Naive thymus-derived CD4-positive, alpha-beta T cell (primary cell): ENCODE data around the gene PGM3. TPM values are rescaled to one million over a fixed set of nuclear protein-coding genes. Genes with fewer than 3 reads are reported as not detected.
"Not testable (repeated sequence)": the region's sequence is repeated elsewhere in the genome, so short reads cannot be mapped to it uniquely, and the experiment has no call there.

ENCODE experiments used
- ATAC-seq: fragments of 150-1000 bp; cut with Tn5 transposase; 2 replicates; pipeline ENCODE4 v1.10.0; 2021; ENCODE audit warnings: mild to moderate bottlenecking, moderate library complexity
- CTCF ChIA-PET: fragments of 350-600 bp; sonication (Branson Sonifier 250); formaldehyde crosslinking; loops from one replicate; lab custom pipeline; 2021; ENCODE audit warnings: antibody characterized with exemption; lab: Charles Lee
- POLR2A ChIA-PET: fragments of 350-600 bp; sonication (Branson Sonifier 250); formaldehyde crosslinking; loops from one replicate; lab custom pipeline; 2021; ENCODE audit warnings: antibody characterized with exemption, inconsistent platforms; lab: Charles Lee
- DNase-seq, 9 donors: peaks; one replicate each; pipeline versions ENCODE4 v3.0.0 to v3.0.0-alpha.2; 2020 to 2022; ENCODE audit warnings: mixed read lengths in 1 of 9
- H3K27ac ChIP-seq: one replicate; pipeline ENCODE4 v1.7.0; 2013; ENCODE audit warnings: mild to moderate bottlenecking, low read depth, low read length, moderate library complexity
- H3K27me3 ChIP-seq, 2 donors: one replicate each; pipeline ENCODE4 v1.7.0; 2013; ENCODE audit warnings: low read length in 2 of 2, mild to moderate bottlenecking in 2 of 2, moderate library complexity in 2 of 2; ENCODE audit not compliant: control insufficient read depth in 2 of 2, insufficient read depth in 2 of 2
- H3K36me3 ChIP-seq, 3 experiments: 1 replicate in 2 of 3; 2 replicates in 1 of 3; pipeline ENCODE4 v1.7.0; 2013; ENCODE audit warnings: low read length in 3 of 3, mild to moderate bottlenecking in 3 of 3, moderate library complexity in 1 of 3; ENCODE audit not compliant: insufficient read depth in 3 of 3, control insufficient read depth in 2 of 3
- H3K4me1 ChIP-seq, 2 donors: one replicate each; pipeline ENCODE4 v1.7.0; 2013; ENCODE audit warnings: low read length in 2 of 2, mild to moderate bottlenecking in 2 of 2, moderate library complexity in 1 of 2; ENCODE audit not compliant: control insufficient read depth in 2 of 2, insufficient read depth in 2 of 2
- H3K4me3 ChIP-seq: 2 replicates; pipeline ENCODE4 v1.7.0; 2013; ENCODE audit warnings: mild to moderate bottlenecking, low read length
- H3K9me3 ChIP-seq, 3 experiments: 1 replicate in 2 of 3; 2 replicates in 1 of 3; pipeline ENCODE4 v1.7.0; 2013; ENCODE audit warnings: low read length in 3 of 3; ENCODE audit not compliant: control insufficient read depth in 2 of 3
- H3K27ac Mint-ChIP-seq, 9 donors: one replicate each; pipeline ENCODE4 v1.8.0; 2020 to 2022; ENCODE audit warnings: mixed read lengths in 9 of 9, mild to moderate bottlenecking in 8 of 9, moderate library complexity in 5 of 9, inconsistent platforms in 2 of 9
- H3K27me3 Mint-ChIP-seq, 5 donors: one replicate each; pipeline ENCODE4 v1.8.0; 2021 to 2022; ENCODE audit warnings: mixed read lengths in 5 of 5, mild to moderate bottlenecking in 1 of 5
- H3K36me3 Mint-ChIP-seq, 5 donors: one replicate each; pipeline ENCODE4 v1.8.0; 2020 to 2022; ENCODE audit warnings: mixed read lengths in 5 of 5, mild to moderate bottlenecking in 3 of 5, inconsistent platforms in 1 of 5
- H3K4me1 Mint-ChIP-seq, 7 donors: one replicate each; pipeline ENCODE4 v1.8.0; 2020 to 2022; ENCODE audit warnings: mixed read lengths in 7 of 7, mild to moderate bottlenecking in 3 of 7, inconsistent platforms in 1 of 7
- H3K4me3 Mint-ChIP-seq, 10 donors: one replicate each; pipeline ENCODE4 v1.8.0; 2020 to 2022; ENCODE audit warnings: mild to moderate bottlenecking in 10 of 10, mixed read lengths in 10 of 10, moderate library complexity in 6 of 10, inconsistent platforms in 2 of 10
- H3K9me3 Mint-ChIP-seq, 11 donors: one replicate each; pipeline ENCODE4 v1.8.0; 2020 to 2022; ENCODE audit warnings: mixed read lengths in 11 of 11, mild to moderate bottlenecking in 4 of 11, inconsistent platforms in 1 of 11, moderate library complexity in 1 of 11
- intact Hi-C, 2 donors: fragments of 100-400 bp; cut with micrococcal nuclease; formaldehyde crosslinking; loops; one replicate each; pipeline ENCODE4 v1.15.1; 2023
- polyA plus RNA-seq, 2 donors: library from polyadenylated mRNA; unstranded; fragments of 300-500 nt; fragmentation: Illumina TruSeq; gene quantifications; one replicate each; pipeline ENCODE4 v1.2.3, GENCODE V29; 2021
- total RNA-seq, 6 experiments: library from RNA in 5 of 6; stranded (reverse) in 5 of 6; gene quantifications; 1 replicate in 5 of 6; 2 replicates in 1 of 6; pipeline ENCODE4 v1.2.3 and lab custom pipeline; 2021 to 2026

Gene PGM3
- total and polyA plus RNA-seq, 7 experiments from 2014 or later, result 8.2 to 37.3 (median 22.1) TPM

DNA sequence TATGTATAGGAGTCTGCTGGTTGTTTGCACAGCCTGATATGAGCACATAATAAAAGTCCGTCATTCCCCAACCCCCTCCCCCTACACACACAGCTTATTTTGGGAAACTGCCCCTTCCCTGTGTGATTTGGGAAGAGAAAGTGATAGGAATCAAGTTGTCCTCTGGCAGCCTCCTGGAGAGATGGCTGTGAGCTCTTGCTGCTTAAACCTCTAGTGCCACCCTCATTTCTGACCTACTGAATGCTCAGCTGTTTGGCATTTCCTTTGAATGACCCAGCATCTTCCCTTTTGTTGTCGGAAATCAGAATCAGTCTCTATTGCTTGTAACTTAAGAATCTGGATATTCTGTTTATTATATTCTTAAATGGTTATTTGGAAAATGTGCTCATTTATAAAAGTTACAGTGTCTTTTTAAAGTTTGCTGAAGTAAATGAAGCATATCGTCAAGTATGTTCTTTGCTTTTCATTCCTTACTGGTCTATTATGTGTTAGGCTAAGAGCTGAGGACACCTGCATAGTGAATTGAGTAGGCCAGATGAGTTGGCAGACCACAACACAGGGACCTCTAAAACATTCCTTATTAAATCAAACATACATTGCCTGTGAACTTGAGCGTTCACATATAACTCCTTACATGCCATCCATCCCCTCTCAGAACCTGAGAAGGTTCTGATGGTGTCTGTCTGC lies 5.6 kb upstream of the PGM3 start:
- Histone ChIP-seq H3K9me3 (no peaks in the 10 kb centered on the region), H3K27ac (no peak overlapping the region), H3K36me3 (peaks cover 0 to under 1% (median 0%) of the 10 kb centered on the region in 3 experiments), H3K4me3 (no peak overlapping the region), H3K4me1 (peaks cover 0 to 7% of the 10 kb centered on the region in 2 donors), H3K27me3 (no peaks in the 10 kb centered on the region)
- Mint-ChIP-seq H3K36me3 (peaks cover 0 to 11% (median 1%) of the 10 kb centered on the region in 5 donors), H3K27ac (peak overlapping the region in 1 of 9 donors; percentile 41), H3K27me3 (peaks cover 0 to 6% (median 0%) of the 10 kb centered on the region in 5 donors), H3K9me3 (no peaks in the 10 kb centered on the region), H3K4me3 (no peak overlapping the region), H3K4me1 (peaks cover 7 to 24% (median 18%) of the 10 kb centered on the region in 7 donors)
- POLR2A ChIA-PET, result no interaction called here
- intact Hi-C loops, result loop anchor here in 1 of 2 donors (10.0 kb wide), 1 partner anchor 1026 kb away; the partner anchor contains the start of gene CEP162
- CTCF ChIA-PET, result interaction anchor here (0.9 to 1.4 kb wide), 3 partner anchors 9 to 133 kb away, joined by 3 to 4 read pairs (median 3); partner anchors contain the start of gene UBE3D
- DNase-seq (no peak), ATAC-seq (no peak)

DNA sequence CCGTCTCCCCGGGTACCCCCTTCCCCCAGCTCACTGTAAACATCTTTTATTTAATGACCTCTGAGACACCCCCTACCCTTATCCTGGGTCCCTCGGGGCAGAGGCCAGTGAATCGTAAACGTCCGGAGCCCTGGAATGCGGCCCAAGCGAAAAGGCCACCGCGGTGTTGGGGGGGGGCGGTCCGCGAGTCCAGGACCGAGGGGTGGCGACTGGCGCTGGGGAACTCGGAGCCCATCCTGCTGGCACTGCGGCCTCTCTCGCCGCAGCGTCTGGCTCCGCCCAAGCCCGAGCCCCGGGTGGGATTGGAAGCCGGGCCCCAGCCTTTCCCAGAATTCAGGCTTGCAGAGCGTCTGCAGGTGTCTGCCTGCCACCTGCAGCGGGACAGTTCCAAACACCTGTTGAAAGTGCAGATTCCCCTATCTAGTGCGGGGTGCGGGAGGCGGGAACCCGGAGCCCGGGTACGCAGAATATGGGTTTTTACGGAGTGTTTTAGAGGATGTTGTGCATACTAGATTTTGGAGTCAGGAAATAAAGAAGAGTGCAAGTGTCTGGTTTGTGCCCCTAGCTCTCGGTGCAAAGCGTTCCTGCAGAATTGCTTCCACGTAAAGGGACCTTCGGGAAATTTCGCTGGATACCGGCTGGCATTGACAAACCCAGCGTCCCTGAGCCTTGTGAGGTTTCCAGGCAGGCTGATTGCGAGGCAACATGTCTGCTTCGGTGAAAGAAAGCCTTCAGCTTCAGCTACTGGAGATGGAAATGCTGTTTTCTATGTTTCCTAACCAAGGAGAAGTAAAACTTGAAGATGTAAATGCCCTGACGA lies 892 bp upstream of the PGM3 start:
- Histone ChIP-seq H3K27me3 (no peaks in the 10 kb centered on the region), H3K27ac (peak overlapping the region; percentile 91), H3K9me3 (no peaks in the 10 kb centered on the region), H3K36me3 (peaks cover 0 to 10% (median 0%) of the 10 kb centered on the region in 3 experiments), H3K4me1 (peaks cover 5 to 12% of the 10 kb centered on the region in 2 donors), H3K4me3 (peak overlapping the region; percentile 93)
- POLR2A ChIA-PET, result interaction anchor here (1.3 to 2.1 kb wide), 2 partner anchors 21 to 127 kb away, joined by 4 to 12 read pairs; partner anchors contain the start of gene DOP1A
- Mint-ChIP-seq H3K4me3 (peak overlapping the region; percentile 80 to 99 (median 97)), H3K27ac (peak overlapping the region in 7 of 9 donors; percentile 7 to 79 (median 43)), H3K4me1 (peaks cover 24 to 61% (median 54%) of the 10 kb centered on the region in 7 donors), H3K36me3 (peaks cover 0 to 15% (median 4%) of the 10 kb centered on the region in 5 donors), H3K9me3 (no peaks in the 10 kb centered on the region), H3K27me3 (peaks cover 0 to 6% (median 0%) of the 10 kb centered on the region in 5 donors)
- DNase-seq (peak in 8 of 9 donors; percentile 6 to 27 (median 22)), ATAC-seq (no peak)
- CTCF ChIA-PET, result interaction anchor here (0.7 to 3.0 kb wide), 3 partner anchors 21 to 128 kb away, joined by 3 to 9 read pairs (median 3); partner anchors contain the start of gene UBE3D
- intact Hi-C loops, result loop anchor here (1.0 to 10.0 kb wide), 12 partner anchors 19 to 1442 kb away; partner anchors contain the start of genes CEP162 (in 2 of the 2), CYB5R4 (in 2 of the 2), DOP1A (in 2 of the 2) and IBTK (in 2 of the 2)

DNA sequence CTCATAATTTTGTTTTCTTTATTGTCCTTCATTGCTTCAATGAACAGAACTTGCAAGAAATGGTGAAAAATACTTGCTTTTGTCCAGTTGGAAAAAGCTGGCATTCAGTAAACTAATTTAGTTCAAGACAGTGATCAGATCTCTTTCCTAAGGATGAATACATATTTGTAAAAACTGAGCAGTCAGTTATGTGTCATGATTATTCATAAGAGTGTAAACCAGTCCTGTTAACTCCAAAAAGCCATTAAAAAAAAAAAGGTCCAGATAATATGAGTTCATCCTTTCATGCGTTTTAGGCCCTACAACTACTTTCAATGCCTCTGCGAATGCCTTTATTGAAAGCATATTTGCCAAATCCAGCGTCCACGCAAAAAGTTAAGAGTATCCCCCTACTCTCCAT lies 609 bp downstream of the PGM3 start:
- DNase-seq, result peak in 2 of 9 donors; percentile 6 to 8
- Mint-ChIP-seq H3K4me1 (peaks cover 24 to 69% (median 63%) of the 10 kb centered on the region in 7 donors), H3K36me3 (peaks cover 0 to 18% (median 4%) of the 10 kb centered on the region in 5 donors), H3K27ac (peak overlapping the region; percentile 89 to 99 (median 97)), H3K4me3 (peak overlapping the region; percentile 92 to 99 (median 98)), H3K9me3 (no peaks in the 10 kb centered on the region), H3K27me3 (peaks cover 0 to 6% (median 0%) of the 10 kb centered on the region in 5 donors)
- intact Hi-C loops, result loop anchor here (2.0 to 10.0 kb wide), 8 partner anchors 18 to 1440 kb away; partner anchors contain the start of genes CYB5R4 (in 2 of the 2), TENT5A (in 2 of the 2), CEP162 (in 1 of the 2) and IBTK (in 1 of the 2)
- no peaks in the 10 kb centered on the region for H3K27me3 ChIP-seq
- peak overlapping the region; percentile 91 for H3K27ac ChIP-seq
- H3K4me3 ChIP-seq, result peak overlapping the region; percentile 93
- peaks cover 5 to 12% of the 10 kb centered on the region in 2 donors for H3K4me1 ChIP-seq
- ATAC-seq, result no peak
- no peaks in the 10 kb centered on the region for H3K9me3 ChIP-seq
- H3K36me3 ChIP-seq, result peaks cover 0 to 13% (median 0%) of the 10 kb centered on the region in 3 experiments
- POLR2A ChIA-PET, result interaction anchor here (0.7 kb wide), 1 partner anchor 25 kb away, joined by 3 read pairs; no protein-coding TSS in a partner anchor
- CTCF ChIA-PET, result no interaction called here

DNA sequence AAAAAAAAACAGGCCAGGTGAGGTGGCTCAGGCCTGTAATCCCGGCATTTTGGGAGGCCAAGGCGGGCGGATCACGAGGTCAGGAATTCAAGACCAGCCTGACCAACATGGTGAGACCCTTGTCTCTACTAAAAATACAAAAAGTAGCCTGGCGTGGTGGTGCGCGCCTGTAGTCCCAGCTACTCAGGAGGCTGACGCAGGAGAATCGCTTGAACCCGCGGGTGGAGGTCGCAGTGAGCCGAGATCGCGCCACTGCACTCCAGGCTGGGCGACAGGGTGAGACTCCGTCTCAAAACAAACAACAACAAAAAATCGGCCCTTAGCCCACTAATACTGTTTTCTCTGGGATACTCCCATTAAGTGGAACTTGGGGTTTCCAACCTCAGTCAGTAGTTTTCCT lies 1.1 kb downstream of the PGM3 start:
- H3K36me3 ChIP-seq, result peaks cover 0 to 13% (median 0%) of the 10 kb centered on the region in 3 experiments
- peaks cover 0 to 18% (median 5%) of the 10 kb centered on the region in 5 donors for H3K36me3 Mint-ChIP-seq
- POLR2A ChIA-PET, result interaction anchor here (0.7 kb wide), 1 partner anchor 25 kb away, joined by 3 read pairs; no protein-coding TSS in a partner anchor
- H3K9me3 ChIP-seq, H3K27ac ChIP-seq, ATAC-seq, DNase-seq, H3K27me3 Mint-ChIP-seq, CTCF ChIA-PET, H3K9me3 Mint-ChIP-seq, H3K27me3 ChIP-seq: not testable (repeated sequence)
- peak overlapping the region in 7 of 9 donors; percentile 38 to 99 (median 95) for H3K27ac Mint-ChIP-seq
- H3K4me1 ChIP-seq, result peaks cover 5 to 12% of the 10 kb centered on the region in 2 donors
- peak overlapping the region; percentile 93 for H3K4me3 ChIP-seq
- H3K4me1 Mint-ChIP-seq, result peaks cover 24 to 69% (median 63%) of the 10 kb centered on the region in 7 donors
- peak overlapping the region; percentile 92 to 99 (median 98) for H3K4me3 Mint-ChIP-seq
- intact Hi-C loops, result loop anchor here (2.0 to 10.0 kb wide), 8 partner anchors 17 to 1440 kb away; partner anchors contain the start of genes CYB5R4 (in 2 of the 2), TENT5A (in 2 of the 2), CEP162 (in 1 of the 2) and IBTK (in 1 of the 2)

DNA sequence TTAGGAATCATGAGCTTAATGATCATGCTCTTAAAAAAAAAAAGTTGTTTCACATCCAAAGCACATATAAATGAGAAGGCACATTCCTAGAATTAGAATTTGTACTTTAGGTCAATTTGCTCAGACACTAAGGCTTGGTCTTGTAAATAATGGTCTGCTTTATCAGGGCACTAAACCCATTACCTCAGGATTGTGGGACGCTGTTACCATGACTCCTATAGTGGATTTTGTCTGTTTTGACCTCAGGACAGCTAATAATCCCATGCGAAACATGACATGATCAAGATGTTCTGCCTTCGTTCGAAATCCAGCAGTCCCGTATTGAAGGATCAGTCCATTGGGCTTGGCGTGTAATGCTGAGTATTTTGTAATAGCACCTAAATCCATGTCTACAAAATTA lies 2.4 kb downstream of the PGM3 start:
- Mint-ChIP-seq H3K4me3 (peak overlapping the region in 4 of 10 donors; percentile 16 to 69 (median 42)), H3K27ac (peak overlapping the region in 1 of 9 donors; percentile 20), H3K9me3 (no peaks in the 10 kb centered on the region), H3K4me1 (peaks cover 24 to 65% (median 58%) of the 10 kb centered on the region in 7 donors), H3K27me3 (peaks cover 0 to 6% (median 0%) of the 10 kb centered on the region in 5 donors), H3K36me3 (peaks cover 4 to 21% (median 12%) of the 10 kb centered on the region in 5 donors)
- Histone ChIP-seq H3K9me3 (no peaks in the 10 kb centered on the region), H3K27me3 (no peaks in the 10 kb centered on the region), H3K27ac (no peak overlapping the region), H3K4me1 (peaks cover 5 to 12% of the 10 kb centered on the region in 2 donors), H3K36me3 (peaks cover 0 to 13% (median 0%) of the 10 kb centered on the region in 3 experiments), H3K4me3 (no peak overlapping the region)
- DNase-seq, result no peak
- CTCF ChIA-PET, result interaction anchor here (0.6 to 1.7 kb wide), 2 partner anchors 50 to 125 kb away, joined by 4 to 7 read pairs; partner anchors contain the start of gene UBE3D
- intact Hi-C loops, result loop anchor here (5.0 to 10.0 kb wide), 3 partner anchors 667 to 1438 kb away; partner anchors contain the start of genes CEP162 (in 1 of the 2), CYB5R4 (in 1 of the 2) and TENT5A (in 1 of the 2)
- POLR2A ChIA-PET, result no interaction called here
- ATAC-seq, result no peak
